IMR-90 (cell line): ENCODE data around the gene ZNF430. TPM values are rescaled to one million over a fixed set of nuclear protein-coding genes. Genes with fewer than 3 reads are reported as not detected.

Source experiments
- ATAC-seq: fragments of 200-7000 bp; cut with Tn5 transposase; 2 replicates; pipeline ENCODE4 v1.9.1; 2020; ENCODE audit warnings: low read depth, mild to moderate bottlenecking, moderate library complexity
- BruUV-seq: library from RNA; stranded (reverse); fragments of 400-500 nt; replicated peaks from 2 replicates; lab custom pipeline; 2021; lab: Mats Ljungman, UMichigan
- CTCF ChIA-PET: fragments of 300-600 bp; formaldehyde crosslinking; extraction: SDS; loops from one replicate; lab custom pipeline; 2021; ENCODE audit warnings: antibody characterized with exemption; lab: Yijun Ruan, JAX
- POLR2A ChIA-PET: fragments of 300-600 bp; sonication (Branson Sonifier 250); formaldehyde crosslinking; loops from one replicate; lab custom pipeline; 2022; ENCODE audit warnings: antibody characterized with exemption; ENCODE audit not compliant: unreplicated experiment; lab: Charles Lee
- DNase-seq: peaks from one replicate; pipeline ENCODE4 v3.0.0; 2013
- H2AFZ ChIP-seq: replicated peaks from 2 replicates; pipeline ENCODE3; 2013; ENCODE audit warnings: low read length, mild to moderate bottlenecking; ENCODE audit not compliant: poor library complexity
- H2AK5ac ChIP-seq: 2 replicates; pipeline ENCODE4 v1.6.1; 2013; ENCODE audit warnings: low read depth, low read length, inconsistent platforms
- H2AK9ac ChIP-seq: replicated peaks from 2 replicates; pipeline ENCODE3; 2013; ENCODE audit warnings: mild to moderate bottlenecking, low read depth, low read length, moderate library complexity; ENCODE audit not compliant: poor library complexity
- H2BK120ac ChIP-seq: 2 replicates; pipeline ENCODE4 v1.6.1; 2013; ENCODE audit warnings: low read depth, low read length, inconsistent platforms
- H2BK15ac ChIP-seq: 3 replicates; pipeline ENCODE4 v1.6.1; 2013; ENCODE audit warnings: low read depth, low read length, inconsistent platforms
- H2BK20ac ChIP-seq: 2 replicates; pipeline ENCODE4 v1.6.1; 2013; ENCODE audit warnings: low read depth, mild to moderate bottlenecking, inconsistent platforms, low read length, moderate library complexity
- H2BK5ac ChIP-seq: 2 replicates; pipeline ENCODE4 v1.6.1; 2013; ENCODE audit warnings: mild to moderate bottlenecking, low read depth, low read length, inconsistent platforms; ENCODE audit not compliant: poor library complexity, severe bottlenecking
- H3K14ac ChIP-seq: replicated peaks from 2 replicates; pipeline ENCODE4 v1.6.1; 2013; ENCODE audit warnings: low read depth, low read length, inconsistent platforms
- H3K18ac ChIP-seq: 2 replicates; pipeline ENCODE4 v1.6.1; 2013; ENCODE audit warnings: low read depth, low read length, control low read depth
- H3K23ac ChIP-seq: 2 replicates; pipeline ENCODE4 v1.6.1; 2013; ENCODE audit warnings: low read depth, low read length, inconsistent platforms
- H3K27ac ChIP-seq: 2 replicates; pipeline ENCODE4 v1.5.1; 2013; ENCODE audit warnings: mild to moderate bottlenecking, control low read depth, low read length; ENCODE audit not compliant: insufficient read depth
- H3K27me3 ChIP-seq: 2 replicates; pipeline ENCODE4 v1.6.1; 2013; ENCODE audit warnings: low read length; ENCODE audit not compliant: control insufficient read depth, insufficient read depth
- H3K36me3 ChIP-seq: 2 replicates; pipeline ENCODE4 v1.6.1; 2013; ENCODE audit warnings: low read length, mixed read lengths; ENCODE audit not compliant: control insufficient read depth, insufficient read depth
- H3K4ac ChIP-seq: 2 replicates; pipeline ENCODE4 v1.6.1; 2013; ENCODE audit warnings: low read depth, low read length, inconsistent platforms
- H3K4me1 ChIP-seq: 2 replicates; pipeline ENCODE4 v1.6.1; 2013; ENCODE audit warnings: low read length, mixed read lengths; ENCODE audit not compliant: control insufficient read depth, insufficient read depth
- H3K4me2 ChIP-seq: 2 replicates; pipeline ENCODE4 v1.6.1; 2013; ENCODE audit warnings: low read depth, mild to moderate bottlenecking, control low read depth, low read length, moderate library complexity
- H3K4me3 ChIP-seq: 2 replicates; pipeline ENCODE4 v1.5.1; 2013; ENCODE audit warnings: low read depth, mild to moderate bottlenecking, control low read depth, low read length, moderate library complexity; ENCODE audit not compliant: insufficient read depth
- H3K56ac ChIP-seq: 2 replicates; pipeline ENCODE4 v1.6.1; 2013; ENCODE audit warnings: low read length, inconsistent platforms; ENCODE audit not compliant: insufficient read depth; ENCODE audit errors: extremely low read depth
- H3K79me1 ChIP-seq, 2 experiments: 2 replicates each; pipeline ENCODE4 v1.6.1; 2013; ENCODE audit warnings: low read length in 2 of 2, inconsistent platforms in 1 of 2, low read depth in 1 of 2
- H3K9ac ChIP-seq: 2 replicates; pipeline ENCODE4 v1.6.1; 2013; ENCODE audit warnings: low read depth, low read length, control low read depth
- H3K9me1 ChIP-seq: 2 replicates; pipeline ENCODE4 v1.6.1; 2013; ENCODE audit warnings: low read length, inconsistent platforms; ENCODE audit not compliant: insufficient read depth
- H3K9me3 ChIP-seq: 2 replicates; pipeline ENCODE4 v1.6.1; 2013; ENCODE audit warnings: low read length; ENCODE audit not compliant: control insufficient read depth, insufficient read depth
- H4K20me1 ChIP-seq: 2 replicates; pipeline ENCODE4 v1.6.1; 2013; ENCODE audit warnings: low read length, inconsistent platforms; ENCODE audit not compliant: insufficient read depth
- H4K5ac ChIP-seq: 2 replicates; pipeline ENCODE4 v1.6.1; 2013; ENCODE audit warnings: mild to moderate bottlenecking, low read depth, low read length, control low read depth
- H4K8ac ChIP-seq, 2 experiments: 2 replicates each; pipeline ENCODE4 v1.6.1; 2013; ENCODE audit warnings: low read depth in 2 of 2, low read length in 2 of 2, control low read depth in 1 of 2, inconsistent platforms in 1 of 2
- H4K91ac ChIP-seq: 2 replicates; pipeline ENCODE4 v1.6.1; 2013; ENCODE audit warnings: low read depth, low read length, inconsistent platforms; ENCODE audit not compliant: insufficient read depth
- MAZ ChIP-seq: IDR thresholded peaks from 2 replicates; pipeline ENCODE4 v1.6.1; 2012; ENCODE audit warnings: low read depth, mild to moderate bottlenecking, low read length, improper control_type of control experiment, moderate library complexity, borderline replicate concordance
- RFX5 ChIP-seq: IDR thresholded peaks from 2 replicates; pipeline ENCODE4 v1.8.0; 2012; ENCODE audit warnings: low read depth, mild to moderate bottlenecking, low read length, moderate library complexity
- WGBS, 2 experiments: methylation state at CpG; one replicate each; pipeline versions ENCODE4 v1.1.5 to v1.1.7; 2013; ENCODE audit warnings: missing lambda C conversion rate in 2 of 2; ENCODE audit not compliant: insufficient read length in 1 of 2; ENCODE audit errors: extremely low coverage in 2 of 2; 5-methylcytosine and 5-hydroxymethylcytosine counted together
- dilution Hi-C: fragments of 300-500 bp; cut with HindIII; formaldehyde crosslinking; loops from one replicate; pipeline ENCODE4 v1.14.3; 2018; ENCODE audit warnings: low sequenced_read_pairs; ENCODE audit not compliant: unreplicated experiment
- in situ Hi-C: fragments of 300-500 bp; cut with MboI; formaldehyde crosslinking; loops from 3 replicates; pipeline ENCODE4 v1.14.3; 2019; ENCODE audit warnings: low sequenced_read_pairs, inconsistent platforms, mixed read lengths
- intact Hi-C: fragments of 100-400 bp; cut with micrococcal nuclease; formaldehyde crosslinking; loops from 2 replicates; pipeline ENCODE4 v1.10.0; 2022
- polyA plus RNA-seq, 3 experiments: library from polyadenylated mRNA; depleted of rRNA; stranded (reverse); fragments of >200 nt; gene quantifications; 2 replicates each; pipeline ENCODE4 v1.2.3, GENCODE V29; 2012; ENCODE audit warnings: low replicate concordance in 1 of 3
- total RNA-seq: library from RNA; depleted of rRNA; stranded (reverse); fragments of >200 nt; gene quantifications from 2 replicates; pipeline ENCODE4 v1.2.3, GENCODE V29; 2012
- TF ChIP-seq, protein P1 (sequence below): fragments of 150-350 bp; IDR thresholded peaks from 2 replicates; pipeline ENCODE4 v1.6.1; 2017; ENCODE audit warnings: mild to moderate bottlenecking, antibody characterized with exemption, low read length, low read depth

ZNF430 gene
- total and polyA plus RNA-seq, 2 of the 4 experiments (the other 2 are of a cell fraction), result 5.4 to 8.4 TPM

DNA sequence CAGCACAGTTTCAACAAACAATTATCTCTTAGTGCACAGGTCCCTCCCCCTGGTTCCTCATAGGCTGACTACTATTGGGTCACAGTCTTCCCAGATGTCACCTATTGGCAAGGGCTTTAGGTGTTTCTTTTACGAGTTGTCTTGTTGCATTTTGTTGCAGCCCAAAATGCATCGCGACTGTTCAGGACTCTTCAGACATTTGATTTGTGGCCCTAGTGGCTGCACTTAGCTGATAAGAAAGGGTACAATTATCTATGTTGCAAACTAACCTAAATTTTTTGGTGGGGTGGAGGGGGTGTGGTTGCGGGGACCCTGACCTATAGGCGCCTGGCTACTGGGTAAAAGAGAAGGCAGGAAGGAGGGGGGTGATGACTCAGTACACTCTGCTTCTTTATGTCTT is 32.4 kb downstream of the ZNF430 start:
- Histone ChIP-seq H4K5ac (no peak overlapping the region), H3K14ac (no peak overlapping the region), H2BK15ac (no peak overlapping the region), H3K4ac (no peak overlapping the region), H3K18ac (no peak overlapping the region), H3K23ac (no peak overlapping the region), H3K9me1 (no peaks in the 10 kb centered on the region), H3K27ac (no peak overlapping the region), H4K8ac (no peak overlapping the region), H4K91ac (no peak overlapping the region), H2BK20ac (no peak overlapping the region), H2BK120ac (no peak overlapping the region), H2AK9ac (no peak overlapping the region), H3K36me3 (peaks cover 18% of the 10 kb centered on the region), H3K27me3 (no peaks in the 10 kb centered on the region), H3K4me3 (no peak overlapping the region), H2AK5ac (no peak overlapping the region), H2BK5ac (no peak overlapping the region), H4K20me1 (no peaks in the 10 kb centered on the region), H3K56ac (no peak overlapping the region), H3K9me3 (peaks cover 11% of the 10 kb centered on the region), H3K79me1 (peaks cover 0 to 2% of the 10 kb centered on the region in 2 experiments; a peak in 1 of 4 replicates), H3K4me2 (no peak overlapping the region), H3K9ac (no peak overlapping the region), H3K4me1 (no peaks in the 10 kb centered on the region), H2AFZ (no peak overlapping the region)
- CTCF ChIA-PET, result no interaction called here
- no peak for DNase-seq
- in situ Hi-C loops (no loop called here), intact Hi-C loops (no loop called here), dilution Hi-C loops (no loop called here)
- ATAC-seq, result no peak
- TF ChIP-seq, protein P1, sequence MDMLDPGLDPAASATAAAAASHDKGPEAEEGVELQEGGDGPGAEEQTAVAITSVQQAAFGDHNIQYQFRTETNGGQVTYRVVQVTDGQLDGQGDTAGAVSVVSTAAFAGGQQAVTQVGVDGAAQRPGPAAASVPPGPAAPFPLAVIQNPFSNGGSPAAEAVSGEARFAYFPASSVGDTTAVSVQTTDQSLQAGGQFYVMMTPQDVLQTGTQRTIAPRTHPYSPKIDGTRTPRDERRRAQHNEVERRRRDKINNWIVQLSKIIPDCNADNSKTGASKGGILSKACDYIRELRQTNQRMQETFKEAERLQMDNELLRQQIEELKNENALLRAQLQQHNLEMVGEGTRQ, result no peak
- no peak for TF ChIP-seq RFX5
- TF ChIP-seq MAZ, result no peak
- no CpG with 5 or more reads among the region's 5 CpGs for WGBS, 2 experiments
- BruUV-seq, result no TSS peak
- POLR2A ChIA-PET, result no interaction called here
